Right lobe of liver (tissue), 4 donors: ENCODE results near the gene PRKCQ.

ENCODE experiments used
- POLR2A ChIP-seq: fragments of 450-650 bp; IDR thresholded peaks from one replicate; pipeline ENCODE4 v1.6.1; 2017; ENCODE audit warnings: antibody characterized with exemption, mild to moderate bottlenecking
- TF ChIP-seq, protein P1 (sequence below), 4 donors: fragments of 200-600 bp in 3 of 4; fragments of 450-650 bp in 1 of 4; IDR thresholded peaks; one replicate each; pipeline versions ENCODE4 v1.5.1 to v1.8.0; 2016 to 2022; ENCODE audit warnings: antibody characterized with exemption in 4 of 4, mild to moderate bottlenecking in 2 of 4
- donor health status: DM: no; HTN: no; CAD: no.
- donor health status: DM: no; HTN: no; CAD: no.
- donor health status: DM: no; HTN: yes; CAD: no.

- TF ChIP-seq, protein P1, sequence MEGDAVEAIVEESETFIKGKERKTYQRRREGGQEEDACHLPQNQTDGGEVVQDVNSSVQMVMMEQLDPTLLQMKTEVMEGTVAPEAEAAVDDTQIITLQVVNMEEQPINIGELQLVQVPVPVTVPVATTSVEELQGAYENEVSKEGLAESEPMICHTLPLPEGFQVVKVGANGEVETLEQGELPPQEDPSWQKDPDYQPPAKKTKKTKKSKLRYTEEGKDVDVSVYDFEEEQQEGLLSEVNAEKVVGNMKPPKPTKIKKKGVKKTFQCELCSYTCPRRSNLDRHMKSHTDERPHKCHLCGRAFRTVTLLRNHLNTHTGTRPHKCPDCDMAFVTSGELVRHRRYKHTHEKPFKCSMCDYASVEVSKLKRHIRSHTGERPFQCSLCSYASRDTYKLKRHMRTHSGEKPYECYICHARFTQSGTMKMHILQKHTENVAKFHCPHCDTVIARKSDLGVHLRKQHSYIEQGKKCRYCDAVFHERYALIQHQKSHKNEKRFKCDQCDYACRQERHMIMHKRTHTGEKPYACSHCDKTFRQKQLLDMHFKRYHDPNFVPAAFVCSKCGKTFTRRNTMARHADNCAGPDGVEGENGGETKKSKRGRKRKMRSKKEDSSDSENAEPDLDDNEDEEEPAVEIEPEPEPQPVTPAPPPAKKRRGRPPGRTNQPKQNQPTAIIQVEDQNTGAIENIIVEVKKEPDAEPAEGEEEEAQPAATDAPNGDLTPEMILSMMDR (IDR thresholded peaks at IDR 0.05) = no peak
- no peak for TF ChIP-seq POLR2A
Observed at GRCh38 chr10:6558759-6559461, 21.2 kb downstream of the PRKCQ start.
